Colonic mucosa (tissue), 4 donors: ENCODE data around the gene TEKT2. TPM values are rescaled to one million over a fixed set of nuclear protein-coding genes. Genes with fewer than 3 reads are reported as not detected.

Experiments
- DNase-seq: peaks from one replicate; pipeline ENCODE4 v3.0.0-alpha.2; 2020
- H3K27ac ChIP-seq: fragments of 200-600 bp; one replicate; pipeline ENCODE4 v1.8.0; 2021
- H3K27me3 ChIP-seq: fragments of 200-600 bp; one replicate; pipeline ENCODE4 v1.8.0; 2021
- H3K36me3 ChIP-seq: fragments of 200-600 bp; one replicate; pipeline ENCODE4 v1.8.0; 2021
- H3K4me1 ChIP-seq: fragments of 200-600 bp; one replicate; pipeline ENCODE4 v1.8.0; 2021; ENCODE audit warnings: mild to moderate bottlenecking
- H3K4me3 ChIP-seq: fragments of 200-600 bp; one replicate; pipeline ENCODE4 v1.8.0; 2021
- H3K9ac ChIP-seq, 2 donors: one replicate each; pipeline ENCODE4 v1.7.0; 2013; ENCODE audit warnings: control low read depth in 2 of 2, low read depth in 2 of 2, low read length in 2 of 2
- H3K9me3 ChIP-seq: fragments of 200-600 bp; one replicate; pipeline ENCODE4 v1.8.0; 2021
- CTCF ChIP-seq: fragments of 200-600 bp; IDR thresholded peaks from one replicate; pipeline ENCODE4 v1.8.0; 2022; ENCODE audit warnings: antibody characterized with exemption, mild to moderate bottlenecking
- intact Hi-C: fragments of 100-400 bp; cut with DNase I; formaldehyde crosslinking; loops from one replicate; pipeline ENCODE4 v1.14.1; 2022
- total RNA-seq, 2 donors: library from RNA; stranded (reverse); fragmentation: NEBNext Ultra II Directional in 1 of 2; extraction: Animal tissue kit (Norgen Biotek cat#: 25700) in 1 of 2; gene quantifications; one replicate each; pipeline ENCODE4 v1.2.1, GENCODE V29; 2021
- donor health status: healthy.
- donor health status: DM: no; HTN: no; CAD: no.
- donor health status: DM: no; HTN: no; CAD: no.

TEKT2 gene
- total RNA-seq, 2 donors from 2014 or later, result 0.13 TPM; not detected in 1

GRCh38 chr1:36133484-36133883 lies 49.6 kb downstream of the TEKT2 start:
- Histone ChIP-seq H3K4me3 (no peak overlapping the region), H3K9me3 (no peaks in the 10 kb centered on the region), H3K9ac (peak overlapping the region in 1 of 2 donors; percentile 56), H3K4me1 (no peaks in the 10 kb centered on the region), H3K36me3 (no peaks in the 10 kb centered on the region), H3K27ac (no peak overlapping the region), H3K27me3 (no peaks in the 10 kb centered on the region)
- intact Hi-C loops, result loop anchor here (5.0 kb wide), 1 partner anchor 36 kb away; no protein-coding TSS in a partner anchor
- DNase-seq, result peak; percentile 95
- TF ChIP-seq CTCF, result no peak

- Histone ChIP-seq H3K4me3 (no peak overlapping the region), H3K27ac (no peak overlapping the region), H3K9ac (peak overlapping the region in 1 of 2 donors; percentile 56), H3K9me3 (no peaks in the 10 kb centered on the region), H3K4me1 (no peaks in the 10 kb centered on the region), H3K36me3 (no peaks in the 10 kb centered on the region), H3K27me3 (no peaks in the 10 kb centered on the region)
- no peak for DNase-seq
- intact Hi-C loops, result loop anchor here (5.0 kb wide), 1 partner anchor 37 kb away; no protein-coding TSS in a partner anchor
- no peak for TF ChIP-seq CTCF
Observed at GRCh38 chr1:36134031-36134430, 50.1 kb downstream of the TEKT2 start.

GRCh38 chr1:36134505-36135329 lies 50.8 kb downstream of the TEKT2 start:
- Histone ChIP-seq H3K9me3 (no peaks in the 10 kb centered on the region), H3K9ac (no peak overlapping the region)

GRCh38 chr1:36135330-36135667 lies 51.4 kb downstream of the TEKT2 start:
- Histone ChIP-seq H3K9me3 (no peaks in the 10 kb centered on the region), H3K9ac (no peak overlapping the region), H3K4me3 (no peak overlapping the region), H3K36me3 (no peaks in the 10 kb centered on the region), H3K27ac (no peak overlapping the region), H3K27me3 (no peaks in the 10 kb centered on the region), H3K4me1 (no peaks in the 10 kb centered on the region)
- no peak for TF ChIP-seq CTCF
- intact Hi-C loops, result no loop called here
- no peak for DNase-seq

More at GRCh38 chr1:36134505-36135329, 50.8 kb downstream of the TEKT2 start:
- intact Hi-C loops, result loop anchor here (5.0 kb wide), 1 partner anchor 37 kb away; no protein-coding TSS in a partner anchor
- peak; percentile 53 for TF ChIP-seq CTCF
- Histone ChIP-seq H3K27me3 (no peaks in the 10 kb centered on the region), H3K4me3 (no peak overlapping the region), H3K4me1 (no peaks in the 10 kb centered on the region), H3K36me3 (no peaks in the 10 kb centered on the region), H3K27ac (no peak overlapping the region)
- peak; percentile 58 for DNase-seq

- no peak overlapping the region for H3K9ac ChIP-seq
- no peak for TF ChIP-seq CTCF
- no peaks in the 10 kb centered on the region for H3K36me3 ChIP-seq
- DNase-seq, result no peak
- no peak overlapping the region for H3K4me3 ChIP-seq
- intact Hi-C loops, result no loop called here
- H3K4me1 ChIP-seq, result no peaks in the 10 kb centered on the region
- no peaks in the 10 kb centered on the region for H3K9me3 ChIP-seq
- H3K27me3 ChIP-seq, result no peaks in the 10 kb centered on the region
- peak overlapping the region; percentile 36 for H3K27ac ChIP-seq
Observed at GRCh38 chr1:36135796-36136195, 51.9 kb downstream of the TEKT2 start.
